H9 (cell line): ENCODE data around the gene C22orf23. TPM values are rescaled to one million over a fixed set of nuclear protein-coding genes. Genes with fewer than 3 reads are reported as not detected.

ENCODE experiments used
- DNase-seq: peaks from one replicate; pipeline ENCODE4 v3.0.0-alpha.2; 2017
- H2AFZ ChIP-seq: one replicate; pipeline ENCODE4 v1.6.1; 2013; ENCODE audit warnings: mild to moderate bottlenecking, low read length, control low read depth, moderate library complexity
- H2AK5ac ChIP-seq: 2 replicates; pipeline ENCODE4 v1.6.1; 2013; ENCODE audit warnings: low read length, control low read depth, mixed read lengths; ENCODE audit not compliant: insufficient read length
- H2BK120ac ChIP-seq: one replicate; pipeline ENCODE4 v1.6.1; 2013; ENCODE audit warnings: low read depth, mild to moderate bottlenecking, low read length, control low read depth, inconsistent platforms; ENCODE audit not compliant: poor library complexity, severe bottlenecking
- H2BK12ac ChIP-seq: 2 replicates; pipeline ENCODE4 v1.6.1; 2013; ENCODE audit warnings: low read length, control low read depth, mixed read lengths, low read depth; ENCODE audit not compliant: insufficient read length
- H2BK15ac ChIP-seq: 2 replicates; pipeline ENCODE4 v1.6.1; 2013; ENCODE audit warnings: low read depth, low read length, control low read depth
- H2BK20ac ChIP-seq: one replicate; pipeline ENCODE4 v1.6.1; 2013; ENCODE audit warnings: low read depth, mild to moderate bottlenecking, low read length, control low read depth, inconsistent platforms; ENCODE audit not compliant: poor library complexity, severe bottlenecking
- H2BK5ac ChIP-seq: 2 replicates; pipeline ENCODE4 v1.6.1; 2013; ENCODE audit warnings: low read length, control low read depth, mixed read lengths; ENCODE audit not compliant: insufficient read length
- H3K14ac ChIP-seq: 2 replicates; pipeline ENCODE4 v1.6.1; 2013; ENCODE audit warnings: low read length, control low read depth; ENCODE audit not compliant: insufficient read depth
- H3K18ac ChIP-seq: 2 replicates; pipeline ENCODE4 v1.6.1; 2013; ENCODE audit warnings: low read depth, mild to moderate bottlenecking, mixed read lengths, low read length, control low read depth; ENCODE audit not compliant: insufficient read length
- H3K23ac ChIP-seq: 2 replicates; pipeline ENCODE4 v1.6.1; 2013; ENCODE audit warnings: low read length, control low read depth, mixed read lengths, low read depth; ENCODE audit not compliant: insufficient read length
- H3K23me2 ChIP-seq: 2 replicates; pipeline ENCODE4 v1.6.1; 2013; ENCODE audit warnings: low read depth, mild to moderate bottlenecking, mixed read lengths, low read length, control low read depth; ENCODE audit not compliant: insufficient read length, poor library complexity, severe bottlenecking
- H3K27ac ChIP-seq: 2 replicates; pipeline ENCODE4 v1.5.1; 2013; ENCODE audit warnings: low read length, control low read depth, mixed read lengths, low read depth; ENCODE audit not compliant: insufficient read length
- H3K27me3 ChIP-seq: 2 replicates; pipeline ENCODE4 v1.6.1; 2013; ENCODE audit warnings: low read length, control low read depth, inconsistent platforms; ENCODE audit not compliant: insufficient read depth
- H3K4ac ChIP-seq: 2 replicates; pipeline ENCODE4 v1.6.1; 2013; ENCODE audit warnings: low read depth, mild to moderate bottlenecking, control low read depth, inconsistent platforms, low read length, moderate library complexity
- H3K4me1 ChIP-seq: 2 replicates; pipeline ENCODE4 v1.6.1; 2013; ENCODE audit warnings: low read length, control low read depth, inconsistent platforms; ENCODE audit not compliant: insufficient read depth
- H3K4me2 ChIP-seq: 2 replicates; pipeline ENCODE4 v1.6.1; 2013; ENCODE audit warnings: low read length, control low read depth, mixed read lengths; ENCODE audit not compliant: insufficient read length, insufficient read depth
- H3K56ac ChIP-seq: 2 replicates; pipeline ENCODE4 v1.6.1; 2013; ENCODE audit warnings: low read depth, mild to moderate bottlenecking, mixed read lengths, low read length, control low read depth; ENCODE audit not compliant: insufficient read length
- H3K79me1 ChIP-seq: 2 replicates; pipeline ENCODE4 v1.6.1; 2013; ENCODE audit warnings: low read depth, mild to moderate bottlenecking, moderate library complexity, low read length, control low read depth, inconsistent platforms; ENCODE audit not compliant: insufficient read depth, poor library complexity, severe bottlenecking
- H3K79me2 ChIP-seq: 2 replicates; pipeline ENCODE4 v1.6.1; 2013; ENCODE audit warnings: low read length, control low read depth, inconsistent platforms; ENCODE audit not compliant: insufficient read depth
- H3K9ac ChIP-seq: 2 replicates; pipeline ENCODE4 v1.6.1; 2013; ENCODE audit warnings: low read length, control low read depth, mixed read lengths; ENCODE audit not compliant: insufficient read length; ENCODE audit errors: extremely low read depth
- H3K9me3 ChIP-seq: one replicate; pipeline ENCODE4 v1.6.1; 2013; ENCODE audit warnings: low read depth, low read length, inconsistent platforms; ENCODE audit not compliant: control insufficient read depth
- H3T11ph ChIP-seq: one replicate; pipeline ENCODE4 v1.6.1; 2013; ENCODE audit warnings: mild to moderate bottlenecking, low read length, control low read depth, inconsistent platforms
- H4K20me1 ChIP-seq: one replicate; pipeline ENCODE4 v1.6.1; 2013; ENCODE audit not compliant: control insufficient read depth, insufficient read length, insufficient read depth
- H4K5ac ChIP-seq: 2 replicates; pipeline ENCODE4 v1.6.1; 2013; ENCODE audit warnings: low read depth, mild to moderate bottlenecking, mixed read lengths, low read length, control low read depth; ENCODE audit not compliant: insufficient read length
- H4K8ac ChIP-seq: replicated peaks from 2 replicates; pipeline ENCODE4 v1.6.1; 2013; ENCODE audit warnings: low read length, control low read depth, mixed read lengths, low read depth; ENCODE audit not compliant: insufficient read length
- H4K91ac ChIP-seq: 2 replicates; pipeline ENCODE4 v1.6.1; 2013; ENCODE audit warnings: low read depth, mild to moderate bottlenecking, moderate library complexity, mixed read lengths, low read length, control low read depth; ENCODE audit not compliant: insufficient read length
- H3K27ac Mint-ChIP-seq, 3 experiments: 2 replicates in 2 of 3; 3 replicates in 1 of 3; pipeline ENCODE4 v1.8.0; 2020 to 2021; ENCODE audit warnings: mixed read lengths in 3 of 3, mild to moderate bottlenecking in 1 of 3, moderate library complexity in 1 of 3
- H3K27me3 Mint-ChIP-seq: 2 replicates; pipeline ENCODE4 v1.8.0; 2021; ENCODE audit warnings: low read depth, mild to moderate bottlenecking, moderate library complexity, mixed read lengths
- H3K36me3 Mint-ChIP-seq, 3 experiments: 2 replicates in 2 of 3; 3 replicates in 1 of 3; pipeline ENCODE4 v1.8.0; 2020 to 2021; ENCODE audit warnings: low read depth in 3 of 3, mixed read lengths in 3 of 3; ENCODE audit not compliant: insufficient read depth in 1 of 3
- H3K4me1 Mint-ChIP-seq, 2 experiments: 2 replicates each; pipeline ENCODE4 v1.8.0; 2020; ENCODE audit warnings: mixed read lengths in 2 of 2
- H3K4me3 Mint-ChIP-seq, 2 experiments: 2 replicates in 1 of 2; 3 replicates in 1 of 2; pipeline ENCODE4 v1.8.0; 2020 to 2021; ENCODE audit warnings: mild to moderate bottlenecking in 2 of 2, mixed read lengths in 2 of 2, moderate library complexity in 1 of 2
- H3K9me3 Mint-ChIP-seq, 2 experiments: 2 replicates in 1 of 2; 3 replicates in 1 of 2; pipeline ENCODE4 v1.8.0; 2020; ENCODE audit warnings: mild to moderate bottlenecking in 2 of 2, mixed read lengths in 2 of 2, moderate library complexity in 1 of 2
- CTCF ChIP-seq: fragments of 200-600 bp; sonication (generic); conservative IDR thresholded peaks from 3 replicates; pipeline ENCODE4 v1.8.0; 2021; ENCODE audit warnings: antibody characterized with exemption, mild to moderate bottlenecking
- WGBS: extraction: QIAGEN DNeasy Blood & Tissue Kit; methylation state at CpG from one replicate; pipeline ENCODE4 v1.1.7; 2013; ENCODE audit warnings: missing lambda C conversion rate, low lambda C conversion rate, mixed read lengths; ENCODE audit not compliant: insufficient read length; ENCODE audit errors: extremely low coverage; 5-methylcytosine and 5-hydroxymethylcytosine counted together
- total RNA-seq: library from RNA; stranded (reverse); gene quantifications from 2 replicates; pipeline ENCODE4 v1.2.1, GENCODE V29; 2021

The C22orf23 gene
- total RNA-seq, 1 experiment from 2014 or later = 0.57 TPM

GRCh38 chr22:37998543-37998942 is 45.1 kb upstream of the C22orf23 start:
- Histone ChIP-seq H3K18ac (no peak overlapping the region), H3K27ac (no peak overlapping the region), H3K79me1 (no peaks in the 10 kb centered on the region), H3T11ph (no peak overlapping the region), H3K4me1 (peaks cover 3% of the 10 kb centered on the region; the same call in 1 of the 2 replicates), H2BK15ac (no peak overlapping the region), H2AK5ac (no peak overlapping the region), H4K8ac (no peak overlapping the region), H4K5ac (no peak overlapping the region), H3K56ac (no peak overlapping the region), H3K27me3 (no peaks in the 10 kb centered on the region), H3K79me2 (no peaks in the 10 kb centered on the region), H2BK5ac (no peak overlapping the region), H4K20me1 (no peaks in the 10 kb centered on the region), H3K4ac (no peak overlapping the region), H4K91ac (no peak overlapping the region), H3K9ac (no peak overlapping the region), H3K4me2 (no peak overlapping the region), H2BK20ac (no peak overlapping the region), H2BK12ac (no peak overlapping the region), H3K14ac (no peak overlapping the region; the same call in 1 of the 2 replicates), H2BK120ac (no peak overlapping the region), H3K9me3 (no peaks in the 10 kb centered on the region), H3K23ac (no peak overlapping the region), H3K23me2 (no peaks in the 10 kb centered on the region), H2AFZ (no peak overlapping the region)
- Mint-ChIP-seq H3K9me3 (no peaks in the 10 kb centered on the region), H3K4me3 (no peak overlapping the region), H3K27ac (peak overlapping the region in 1 of 3 experiments; percentile 30; a peak in 1 of 7 replicates), H3K4me1 (peaks cover 22 to 42% of the 10 kb centered on the region in 2 experiments), H3K36me3 (peaks cover 0 to 1% (median 0%) of the 10 kb centered on the region in 3 experiments; a peak in 1 of 7 replicates), H3K27me3 (peaks cover 17% of the 10 kb centered on the region)
- WGBS = no CpG with 5 or more reads among the region's 7 CpGs
- DNase-seq = no peak
- no peak for TF ChIP-seq CTCF
